ENCODE results near the gene HDAC11.

DNA sequence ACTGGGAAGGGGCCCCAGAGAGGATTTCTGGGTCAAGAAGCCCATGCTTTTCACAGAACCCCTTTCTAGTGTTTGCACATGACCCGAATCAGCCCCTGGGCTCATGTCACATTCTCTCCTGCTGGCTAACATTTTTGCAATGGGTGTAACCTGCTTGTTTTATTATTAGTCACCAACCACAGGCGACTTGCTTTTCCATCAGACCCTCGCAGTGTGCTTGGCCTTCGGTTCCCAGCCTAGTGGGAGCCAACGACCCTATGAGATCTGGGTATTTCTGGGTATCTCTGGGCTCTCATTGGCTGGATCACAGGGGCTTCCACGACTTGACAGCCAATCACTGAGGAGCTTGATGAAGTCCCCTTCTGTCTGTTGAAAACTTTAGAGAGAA, 57.8 kb downstream of the HDAC11 start:
- TF ChIP-seq CEBPB (IDR thresholded peaks at IDR 0.05) (no peak), ZBTB7A (IDR thresholded peaks at IDR 0.05; ENCODE audit: low read depth) (0 out of 2 replicates have a peak, but pooled peaks have one; percentile 30), EGR1 (IDR thresholded peaks at IDR 0.05) (no peak), FOXM1 (IDR thresholded peaks at IDR 0.05; ENCODE audit: borderline replicate concordance, low read depth) (no peak), TAF1 (IDR thresholded peaks at IDR 0.05; ENCODE audit: low read depth) (no peak), RAD21 (IDR thresholded peaks at IDR 0.05; ENCODE audit: low read depth) (no peak), EP300 (IDR thresholded peaks at IDR 0.05; ENCODE audit: borderline replicate concordance) (no peak), TCF12 (IDR thresholded peaks at IDR 0.05; ENCODE audit: low read depth) (no peak), TEAD4 (IDR thresholded peaks at IDR 0.05) (peak; percentile 21; the same call in 1 of the 2 replicates), YY1 (IDR thresholded peaks at IDR 0.05; ENCODE audit: low read depth) (no peak), CREB1 (IDR thresholded peaks at IDR 0.05; ENCODE audit: low read depth) (no peak)
- TF ChIP-seq, protein P1, sequence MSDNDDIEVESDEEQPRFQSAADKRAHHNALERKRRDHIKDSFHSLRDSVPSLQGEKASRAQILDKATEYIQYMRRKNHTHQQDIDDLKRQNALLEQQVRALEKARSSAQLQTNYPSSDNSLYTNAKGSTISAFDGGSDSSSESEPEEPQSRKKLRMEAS (IDR thresholded peaks at IDR 0.05): no peak
- TF ChIP-seq, protein P2, sequence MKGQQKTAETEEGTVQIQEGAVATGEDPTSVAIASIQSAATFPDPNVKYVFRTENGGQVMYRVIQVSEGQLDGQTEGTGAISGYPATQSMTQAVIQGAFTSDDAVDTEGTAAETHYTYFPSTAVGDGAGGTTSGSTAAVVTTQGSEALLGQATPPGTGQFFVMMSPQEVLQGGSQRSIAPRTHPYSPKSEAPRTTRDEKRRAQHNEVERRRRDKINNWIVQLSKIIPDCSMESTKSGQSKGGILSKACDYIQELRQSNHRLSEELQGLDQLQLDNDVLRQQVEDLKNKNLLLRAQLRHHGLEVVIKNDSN (IDR thresholded peaks at IDR 0.05): no peak
- TF ChIP-seq, protein P3, sequence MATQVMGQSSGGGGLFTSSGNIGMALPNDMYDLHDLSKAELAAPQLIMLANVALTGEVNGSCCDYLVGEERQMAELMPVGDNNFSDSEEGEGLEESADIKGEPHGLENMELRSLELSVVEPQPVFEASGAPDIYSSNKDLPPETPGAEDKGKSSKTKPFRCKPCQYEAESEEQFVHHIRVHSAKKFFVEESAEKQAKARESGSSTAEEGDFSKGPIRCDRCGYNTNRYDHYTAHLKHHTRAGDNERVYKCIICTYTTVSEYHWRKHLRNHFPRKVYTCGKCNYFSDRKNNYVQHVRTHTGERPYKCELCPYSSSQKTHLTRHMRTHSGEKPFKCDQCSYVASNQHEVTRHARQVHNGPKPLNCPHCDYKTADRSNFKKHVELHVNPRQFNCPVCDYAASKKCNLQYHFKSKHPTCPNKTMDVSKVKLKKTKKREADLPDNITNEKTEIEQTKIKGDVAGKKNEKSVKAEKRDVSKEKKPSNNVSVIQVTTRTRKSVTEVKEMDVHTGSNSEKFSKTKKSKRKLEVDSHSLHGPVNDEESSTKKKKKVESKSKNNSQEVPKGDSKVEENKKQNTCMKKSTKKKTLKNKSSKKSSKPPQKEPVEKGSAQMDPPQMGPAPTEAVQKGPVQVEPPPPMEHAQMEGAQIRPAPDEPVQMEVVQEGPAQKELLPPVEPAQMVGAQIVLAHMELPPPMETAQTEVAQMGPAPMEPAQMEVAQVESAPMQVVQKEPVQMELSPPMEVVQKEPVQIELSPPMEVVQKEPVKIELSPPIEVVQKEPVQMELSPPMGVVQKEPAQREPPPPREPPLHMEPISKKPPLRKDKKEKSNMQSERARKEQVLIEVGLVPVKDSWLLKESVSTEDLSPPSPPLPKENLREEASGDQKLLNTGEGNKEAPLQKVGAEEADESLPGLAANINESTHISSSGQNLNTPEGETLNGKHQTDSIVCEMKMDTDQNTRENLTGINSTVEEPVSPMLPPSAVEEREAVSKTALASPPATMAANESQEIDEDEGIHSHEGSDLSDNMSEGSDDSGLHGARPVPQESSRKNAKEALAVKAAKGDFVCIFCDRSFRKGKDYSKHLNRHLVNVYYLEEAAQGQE (IDR thresholded peaks at IDR 0.05; ENCODE audit: low read depth): no peak
